SU-DHL-6 (cell line): ENCODE data around the gene ABCA3.

Source experiments
- H2AFZ ChIP-seq: fragments of 200-600 bp; sonication (generic); 2 replicates; pipeline ENCODE4 v1.6.1; 2014; ENCODE audit warnings: low read depth, mild to moderate bottlenecking, moderate library complexity, mixed read lengths, antibody characterized with exemption, low read length; ENCODE audit not compliant: severe bottlenecking
- H3F3A ChIP-seq: fragments of 200-600 bp; shearing (Covaris generic); 2 replicates; pipeline ENCODE4 v1.6.0; 2016; ENCODE audit warnings: antibody characterized with exemption, mild to moderate bottlenecking; ENCODE audit not compliant: insufficient read depth
- H3K27ac ChIP-seq: fragments of 200-600 bp; sonication (generic); 2 replicates; pipeline ENCODE4 v1.5.1; 2016; ENCODE audit warnings: low read depth, mild to moderate bottlenecking, low read length, moderate library complexity, mixed read lengths
- H3K27me3 ChIP-seq: fragments of 200-600 bp; sonication (generic), shearing (Covaris generic); 2 replicates; pipeline ENCODE4 v1.6.0; 2014; ENCODE audit warnings: mild to moderate bottlenecking, low read length
- H3K36me3 ChIP-seq: fragments of 200-600 bp; sonication (generic); 2 replicates; pipeline ENCODE4 v1.6.1; 2014; ENCODE audit warnings: mild to moderate bottlenecking, low read length, mixed read lengths
- H3K4me2 ChIP-seq: fragments of 300-600, 200-600 bp; shearing (Covaris generic), sonication (generic); 2 replicates; pipeline ENCODE4 v1.6.0; 2014; ENCODE audit warnings: low read length, low read depth, mild to moderate bottlenecking; ENCODE audit not compliant: poor library complexity, severe bottlenecking
- H3K4me3 ChIP-seq: fragments of 200-600 bp; sonication (generic); 2 replicates; pipeline ENCODE4 v1.5.1; 2014; ENCODE audit warnings: antibody characterized with exemption, low read length, mild to moderate bottlenecking, mixed read lengths; ENCODE audit not compliant: insufficient read depth, poor library complexity, severe bottlenecking
- H3K79me2 ChIP-seq: fragments of 200-600 bp; sonication (generic); 2 replicates; pipeline ENCODE4 v1.6.1; 2014; ENCODE audit warnings: mild to moderate bottlenecking, low read length, moderate library complexity; ENCODE audit not compliant: insufficient read depth
- H3K9ac ChIP-seq: fragments of 200-600 bp; sonication (generic); 2 replicates; pipeline ENCODE4 v1.7.0; 2014; ENCODE audit warnings: mild to moderate bottlenecking, low read length
- H3K9me2 ChIP-seq: fragments of 200-600 bp; sonication (generic); replicated peaks from 2 replicates; pipeline ENCODE4 v1.6.1; 2014; ENCODE audit warnings: low read length; ENCODE audit not compliant: insufficient read depth
- H3K9me3 ChIP-seq: fragments of 200-600 bp; sonication (generic); 2 replicates; pipeline ENCODE4 v1.6.1; 2014; ENCODE audit warnings: low read length, mixed read lengths; ENCODE audit not compliant: insufficient read depth
- H4K20me1 ChIP-seq: fragments of 200-600 bp; sonication (generic); 2 replicates; pipeline ENCODE4 v1.6.1; 2014; ENCODE audit warnings: low read depth, mild to moderate bottlenecking, antibody characterized with exemption, low read length, moderate library complexity, mixed read lengths
- CTCF ChIP-seq: fragments of 200-600 bp; sonication (generic); IDR thresholded peaks from one replicate; pipeline ENCODE4 v1.5.1; 2017; ENCODE audit warnings: antibody characterized with exemption, mild to moderate bottlenecking, low read length, moderate library complexity; ENCODE audit not compliant: insufficient read depth, poor library complexity, severe bottlenecking
- EZH2phosphoT487 ChIP-seq: fragments of 200-600 bp; sonication (generic), shearing (Covaris generic); conservative IDR thresholded peaks from 2 replicates; pipeline ENCODE4 v1.6.1; 2018; ENCODE audit warnings: mild to moderate bottlenecking, antibody characterized with exemption, low read length, moderate library complexity, mixed read lengths

ABCA3 gene

GRCh38 chr16:2340564-2341455 lies at the start of gene ABCA3:
ABCA3 (minus strand) TSS chr16:2340728; CDS start chr16:2326466, 14,262 bp downstream.
- Histone ChIP-seq H3K9ac (peak within 1 kb of the TSS; percentile 46), H3K27ac (no peak within 1 kb of the TSS), H4K20me1 (no peaks in the 10 kb centered on the region), H3K27me3 (no peaks in the 10 kb centered on the region), H3K4me2 (peak within 1 kb of the TSS; percentile 59), H2AFZ (peak within 1 kb of the TSS; percentile 92), H3K4me3 (peak within 1 kb of the TSS; percentile 52), H3K36me3 (no peaks in the 10 kb centered on the region), H3F3A (no peaks in the 10 kb centered on the region), H3K9me3 (no peaks in the 10 kb centered on the region), H3K9me2 (no peaks in the 10 kb centered on the region), H3K79me2 (no peaks in the 10 kb centered on the region)
- TF ChIP-seq CTCF (peak; percentile 98), EZH2phosphoT487 (no peak)

GRCh38 chr16:2388875-2389433 lies 48.4 kb upstream of the ABCA3 start:
- no peak overlapping the region for H3K27ac ChIP-seq
- H3K79me2 ChIP-seq, result no peaks in the 10 kb centered on the region
- no peaks in the 10 kb centered on the region for H3K9me2 ChIP-seq
- no peak overlapping the region for H2AFZ ChIP-seq
- H3K9me3 ChIP-seq, result no peaks in the 10 kb centered on the region
- no peaks in the 10 kb centered on the region for H4K20me1 ChIP-seq
- H3K27me3 ChIP-seq, result no peaks in the 10 kb centered on the region
- no peak overlapping the region for H3K9ac ChIP-seq
- H3K4me3 ChIP-seq, result no peak overlapping the region
- H3K4me2 ChIP-seq, result no peak overlapping the region
- H3K36me3 ChIP-seq, result no peaks in the 10 kb centered on the region
- H3F3A ChIP-seq, result no peaks in the 10 kb centered on the region
- TF ChIP-seq CTCF (no peak), EZH2phosphoT487 (no peak)

DNA sequence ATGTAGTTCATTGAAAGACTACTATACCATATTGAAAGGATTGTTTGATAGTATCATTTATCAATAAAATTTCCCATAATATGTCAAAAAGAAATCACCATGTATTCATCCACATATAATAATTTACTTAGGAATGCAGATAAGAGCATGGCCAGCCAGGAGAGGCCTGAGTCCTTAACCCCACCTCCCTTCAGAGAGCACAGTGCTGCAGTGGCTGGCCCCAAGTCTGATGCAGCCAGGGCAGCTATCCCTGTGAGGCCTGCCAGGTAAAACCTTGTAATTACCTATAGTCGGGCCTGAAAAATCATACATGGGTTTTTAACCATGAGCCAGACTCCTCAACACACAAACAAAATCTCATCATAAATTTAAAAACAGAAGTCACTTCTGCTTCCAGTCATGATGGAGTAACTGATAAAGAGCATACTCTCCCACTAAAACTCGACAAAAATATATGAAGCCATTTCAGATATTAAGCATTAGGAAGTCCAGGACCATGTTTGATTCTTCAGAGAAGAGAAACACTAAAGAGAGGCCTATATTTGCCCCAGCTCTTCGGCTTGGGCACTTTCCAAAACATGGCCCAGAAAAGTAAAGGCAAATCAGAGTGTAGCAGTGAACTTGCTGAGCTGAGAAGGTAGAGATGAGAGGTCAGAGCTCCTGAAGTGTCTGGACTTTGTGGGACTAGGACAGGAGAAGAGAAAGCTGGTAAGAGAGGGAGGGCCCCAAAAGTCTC lies 47.8 kb upstream of the ABCA3 start:
- H3K4me2 ChIP-seq, result no peak overlapping the region
- H4K20me1 ChIP-seq, result no peaks in the 10 kb centered on the region
- no peak overlapping the region for H3K4me3 ChIP-seq
- H3K9ac ChIP-seq, result no peak overlapping the region
- no peaks in the 10 kb centered on the region for H3K36me3 ChIP-seq
- H3K27ac ChIP-seq, result no peak overlapping the region
- no peaks in the 10 kb centered on the region for H3F3A ChIP-seq
- TF ChIP-seq EZH2phosphoT487, result no peak
- no peak for TF ChIP-seq CTCF
- H2AFZ ChIP-seq, result no peak overlapping the region
- no peaks in the 10 kb centered on the region for H3K9me2 ChIP-seq
- no peaks in the 10 kb centered on the region for H3K27me3 ChIP-seq
- no peaks in the 10 kb centered on the region for H3K9me3 ChIP-seq
- H3K79me2 ChIP-seq, result no peaks in the 10 kb centered on the region
